ENCODE data around the gene B3GNT9.
"Not testable (repeated sequence)": the region's sequence is repeated elsewhere in the genome, so short reads cannot be mapped to it uniquely, and the experiment has no call there.

B3GNT9 gene

GRCh38 chr16:67151431-67152097, 766 bp upstream of the B3GNT9 start:
- DNase-seq (ENCODE audit: low read depth in 1 of 2, low spot score in 1 of 2), result no peak

GRCh38 chr16:67150047-67150832, 558 bp downstream of the B3GNT9 start:
- peak in 1 of 2 donors; percentile 28 for DNase-seq (ENCODE audit: low read depth in 1 of 2, low spot score in 1 of 2)

GRCh38 chr16:67149276-67150046, 1.3 kb downstream of the B3GNT9 start:
- no peak for DNase-seq (ENCODE audit: low read depth in 1 of 2, low spot score in 1 of 2)

- DNase-seq (ENCODE audit: low read depth in 1 of 2, low spot score in 1 of 2), result no peak
These were observed 2.0 kb downstream of the B3GNT9 start for GRCh38 chr16:67148656-67149275.

- DNase-seq (ENCODE audit: low read depth in 1 of 2, low spot score in 1 of 2), result no peak
These were observed 2.6 kb downstream of the B3GNT9 start for GRCh38 chr16:67148221-67148620.

GRCh38 chr16:67147437-67148140, 3.2 kb downstream of the B3GNT9 start:
- no peak for DNase-seq (ENCODE audit: low read depth in 1 of 2, low spot score in 1 of 2)

GRCh38 chr16:67146523-67147357, 4.1 kb downstream of the B3GNT9 start:
- no peak for DNase-seq (ENCODE audit: low read depth in 1 of 2, low spot score in 1 of 2)

- no peak for DNase-seq (ENCODE audit: low read depth in 1 of 2, low spot score in 1 of 2)
These were observed 5.1 kb downstream of the B3GNT9 start for GRCh38 chr16:67145746-67146145.

GRCh38 chr16:67144943-67145342, 5.9 kb downstream of the B3GNT9 start:
- no peak for DNase-seq (ENCODE audit: low read depth in 1 of 2, low spot score in 1 of 2)

- no peak for DNase-seq (ENCODE audit: low read depth in 1 of 2, low spot score in 1 of 2)
These were observed 8.5 kb downstream of the B3GNT9 start for GRCh38 chr16:67142342-67142741.

GRCh38 chr16:67141391-67141790, 9.4 kb downstream of the B3GNT9 start:
- DNase-seq (ENCODE audit: low read depth in 1 of 2, low spot score in 1 of 2), result no peak

GRCh38 chr16:67137605-67138004, 13.2 kb downstream of the B3GNT9 start:
- no peak for DNase-seq (ENCODE audit: low read depth in 1 of 2, low spot score in 1 of 2)

GRCh38 chr16:67129422-67129821, 21.4 kb downstream of the B3GNT9 start:
- DNase-seq (ENCODE audit: low read depth in 1 of 2, low spot score in 1 of 2), result no peak

GRCh38 chr16:67128887-67129286, 21.9 kb downstream of the B3GNT9 start:
- DNase-seq (ENCODE audit: low read depth in 1 of 2, low spot score in 1 of 2), result no peak

- no peak for DNase-seq (ENCODE audit: low read depth in 1 of 2, low spot score in 1 of 2)
These were observed 22.4 kb downstream of the B3GNT9 start for GRCh38 chr16:67128417-67128816.

GRCh38 chr16:67122799-67123198, 28.0 kb downstream of the B3GNT9 start:
- DNase-seq (ENCODE audit: low read depth in 1 of 2, low spot score in 1 of 2), result not testable (repeated sequence)

- no peak for DNase-seq (ENCODE audit: low read depth in 1 of 2, low spot score in 1 of 2)
These were observed 30.8 kb downstream of the B3GNT9 start for GRCh38 chr16:67120025-67120424.

- no peak for DNase-seq (ENCODE audit: low read depth in 1 of 2, low spot score in 1 of 2)
These were observed 33.1 kb downstream of the B3GNT9 start for GRCh38 chr16:67117716-67118115.

GRCh38 chr16:67116388-67117311, 34.1 kb downstream of the B3GNT9 start:
- no peak for DNase-seq (ENCODE audit: low read depth in 1 of 2, low spot score in 1 of 2)

All from stimulated activated CD4-positive, alpha-beta T cell treated with anti-CD3 and anti-CD28 coated beads, Interleukin-15, amount 100 ng/mL, for 1 hour (primary cell).